Midbrain (tissue), 1 donor: ENCODE results near the gene MTAP.

Experiments used
- DNase-seq: peaks from one replicate; lab custom pipeline; 2025; lab: John Stamatoyannopoulos, UW

Gene MTAP

DNA sequence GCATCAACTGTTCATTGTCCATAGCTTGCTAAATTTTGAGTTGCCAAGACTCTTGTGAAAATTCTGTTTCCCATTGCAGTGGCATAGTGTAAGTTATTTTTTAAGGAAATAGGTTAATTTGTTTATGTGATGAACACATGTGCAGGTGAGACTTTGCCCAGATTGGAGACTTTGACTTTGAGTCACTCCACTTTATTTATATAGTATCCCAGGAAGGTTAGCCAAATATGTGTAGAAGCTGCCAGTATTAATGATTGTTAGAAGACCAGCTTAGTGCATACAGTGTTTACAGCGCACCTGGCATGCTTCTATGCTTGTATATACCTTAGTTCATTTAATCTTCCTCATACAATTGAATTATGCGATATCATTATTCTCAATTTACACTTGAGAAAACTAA lies 51.0 kb downstream of the MTAP start:
- DNase-seq: no peak

DNA sequence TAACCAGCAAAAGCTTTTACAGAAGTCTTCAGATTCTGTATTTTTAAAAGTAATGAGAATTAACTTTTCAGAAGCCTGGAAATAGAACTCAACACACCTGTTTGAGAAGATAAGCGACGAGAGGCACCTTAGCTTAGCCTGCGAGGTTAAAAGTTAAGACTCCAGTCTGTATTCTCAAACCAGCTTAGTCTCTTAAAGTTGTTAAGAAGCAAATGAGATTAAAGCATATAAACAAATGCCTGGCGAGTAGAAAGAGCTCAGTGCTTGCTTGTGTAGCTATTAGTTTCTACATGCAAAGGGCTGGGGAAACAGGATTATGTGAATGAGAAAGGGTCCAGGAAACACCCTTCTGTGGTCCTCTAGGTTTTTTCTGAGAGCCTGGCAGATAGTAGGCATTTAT lies 51.7 kb downstream of the MTAP start:
- no peak for DNase-seq

DNA sequence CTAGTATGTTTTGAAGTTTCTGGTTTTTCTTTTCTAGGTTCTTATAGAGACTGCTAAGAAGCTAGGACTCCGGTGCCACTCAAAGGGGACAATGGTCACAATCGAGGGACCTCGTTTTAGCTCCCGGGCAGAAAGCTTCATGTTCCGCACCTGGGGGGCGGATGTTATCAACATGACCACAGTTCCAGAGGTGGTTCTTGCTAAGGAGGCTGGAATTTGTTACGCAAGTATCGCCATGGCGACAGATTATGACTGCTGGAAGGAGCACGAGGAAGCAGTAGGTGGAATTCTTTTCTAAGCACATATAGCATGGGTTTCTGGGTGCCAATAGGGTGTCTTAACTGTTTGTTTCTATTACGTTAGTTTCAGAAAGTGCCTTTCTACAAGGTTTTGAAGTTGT lies 52.2 kb downstream of the MTAP start:
- DNase-seq: no peak

DNA sequence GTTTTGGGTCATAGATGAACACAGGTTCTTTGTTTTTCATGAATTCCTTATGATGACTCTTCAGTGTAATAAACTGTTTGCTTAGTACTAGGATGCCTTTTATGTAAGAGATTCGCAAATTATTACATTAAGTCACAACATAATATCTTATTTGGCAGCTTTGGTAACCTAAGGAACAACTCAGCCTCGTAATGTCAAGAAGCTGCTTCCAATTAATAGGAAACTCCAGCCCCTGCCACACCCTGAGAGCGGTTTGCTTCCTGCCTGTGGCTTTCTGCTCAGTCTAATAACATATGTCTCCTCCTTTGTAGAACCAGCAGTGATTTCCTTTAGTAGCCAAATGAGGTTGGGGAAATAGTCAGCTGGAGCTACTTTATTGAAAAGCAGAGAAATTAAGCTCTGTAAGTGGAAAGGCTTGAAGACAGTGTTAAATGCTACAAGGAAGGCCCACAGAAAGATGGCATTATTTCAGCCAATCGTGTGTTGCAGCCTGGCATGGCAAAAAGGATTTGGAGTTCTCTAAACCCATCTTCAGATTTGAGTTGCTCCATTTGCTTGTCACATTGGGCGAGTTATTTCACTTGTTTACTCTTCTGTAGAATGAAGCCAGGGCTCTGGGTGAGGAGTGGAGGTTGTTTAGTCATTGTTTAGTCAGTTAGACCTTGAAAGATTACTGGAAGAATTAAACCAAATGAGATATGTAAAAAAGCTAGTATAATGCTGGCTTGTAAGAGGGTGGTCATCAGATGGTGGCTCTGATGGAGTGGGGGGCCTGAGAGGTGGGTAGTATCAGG lies 54.1 kb downstream of the MTAP start:
- DNase-seq: no peak

DNA sequence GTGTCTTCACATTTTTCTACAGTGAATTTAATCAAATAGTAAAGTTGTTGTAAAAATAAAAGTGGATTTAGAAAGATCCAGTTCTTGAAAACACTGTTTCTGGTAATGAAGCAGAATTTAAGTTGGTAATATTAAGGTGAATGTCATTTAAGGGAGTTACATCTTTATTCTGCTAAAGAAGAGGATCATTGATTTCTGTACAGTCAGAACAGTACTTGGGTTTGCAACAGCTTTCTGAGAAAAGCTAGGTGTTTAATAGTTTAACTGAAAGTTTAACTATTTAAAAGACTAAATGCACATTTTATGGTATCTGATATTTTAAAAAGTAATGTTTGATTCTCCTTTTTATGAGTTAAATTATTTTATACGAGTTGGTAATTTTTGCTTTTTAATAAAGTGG lies 60.4 kb downstream of the MTAP start:
- DNase-seq: no peak

DNA sequence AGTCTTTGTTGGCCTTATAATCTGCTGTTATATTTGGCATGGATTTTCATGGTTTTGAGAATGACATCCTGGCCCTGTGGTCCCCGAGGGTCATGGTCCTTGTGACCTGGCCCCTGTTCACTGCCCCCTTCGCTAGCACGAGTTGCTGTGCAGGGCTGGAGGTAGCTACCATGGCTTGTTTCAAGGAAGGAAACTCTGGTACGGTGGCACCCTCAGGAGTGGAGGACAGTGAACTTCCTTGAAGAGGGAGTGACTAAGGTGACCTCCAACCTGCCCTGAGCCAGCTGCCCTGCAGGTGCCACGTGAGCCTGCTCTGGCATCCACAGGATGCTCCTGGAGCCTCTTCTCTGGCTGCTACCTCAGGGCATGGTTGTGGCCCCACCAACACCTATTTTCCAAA lies 62.1 kb downstream of the MTAP start:
- DNase-seq: no peak

DNA sequence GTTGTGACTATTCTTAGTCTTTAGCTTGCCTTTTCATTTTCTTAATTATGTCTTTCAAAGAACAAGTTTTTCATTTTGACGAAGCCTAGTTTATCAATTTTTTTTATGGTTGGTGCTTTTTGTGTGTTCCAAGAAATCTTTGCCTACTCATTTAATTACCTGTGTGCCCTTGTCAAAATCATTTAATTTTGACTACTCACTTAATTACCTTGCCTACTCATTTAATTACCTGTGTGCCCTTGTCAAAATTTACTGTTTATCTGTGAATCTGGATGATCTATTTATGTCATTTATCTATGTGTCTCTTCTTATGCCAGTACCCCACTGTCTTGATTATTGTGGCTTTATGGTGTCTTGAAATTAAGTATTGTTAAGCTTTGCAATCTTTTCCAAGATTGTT lies 63.9 kb downstream of the MTAP start:
- no peak for DNase-seq

DNA sequence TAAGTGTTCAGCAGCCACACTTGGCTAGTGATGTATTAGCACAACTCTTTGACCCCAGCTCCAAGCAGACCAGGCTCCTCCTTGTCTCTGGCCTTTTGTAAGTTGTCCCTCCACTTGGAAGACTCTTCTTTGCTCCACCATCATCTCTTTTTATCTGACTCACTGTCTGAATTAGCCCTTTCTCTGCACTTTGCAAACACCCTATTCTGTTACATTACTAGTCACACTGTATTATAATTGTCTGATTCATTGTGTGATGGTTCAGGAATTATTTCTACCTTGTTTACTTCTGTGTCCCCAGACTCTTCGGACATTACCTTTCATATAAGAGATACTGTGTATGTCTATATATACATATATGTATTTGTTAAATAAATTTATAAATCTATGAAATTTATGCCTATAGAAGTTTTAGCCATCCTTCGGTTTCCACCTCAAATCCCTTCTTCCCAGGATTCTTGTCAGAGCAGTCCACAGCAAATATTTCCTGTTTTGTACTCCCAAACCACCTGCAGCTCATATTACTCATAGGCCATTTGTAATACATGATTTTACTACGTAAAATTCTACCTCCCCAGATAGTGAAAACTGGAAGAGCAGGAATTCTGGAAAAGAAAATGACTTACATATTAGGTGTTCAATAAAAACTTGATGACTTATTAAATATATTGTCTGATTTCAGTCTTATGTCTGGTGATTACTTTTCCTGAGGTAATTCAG lies 69.0 kb downstream of the MTAP start:
- DNase-seq: no peak

DNA sequence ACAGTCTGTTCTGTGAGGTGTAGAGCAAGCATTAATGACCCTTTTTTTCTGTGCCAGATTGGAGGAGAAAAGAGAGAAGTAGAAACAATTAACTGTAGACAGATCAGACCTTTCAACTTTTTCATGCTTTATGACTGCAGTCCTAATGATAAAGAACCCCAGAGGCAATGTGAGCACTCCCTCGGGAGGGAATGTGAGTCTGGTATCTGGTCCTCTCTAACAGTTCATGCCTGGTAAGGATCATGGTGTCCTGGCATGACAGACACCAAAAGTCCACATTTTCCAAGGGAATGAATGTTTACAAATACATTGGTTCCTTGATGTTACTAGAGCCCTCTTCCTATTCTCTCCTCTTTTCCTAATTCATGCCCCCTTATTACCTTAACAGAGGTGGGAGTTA lies 70.3 kb downstream of the MTAP start:
- DNase-seq: no peak

DNA sequence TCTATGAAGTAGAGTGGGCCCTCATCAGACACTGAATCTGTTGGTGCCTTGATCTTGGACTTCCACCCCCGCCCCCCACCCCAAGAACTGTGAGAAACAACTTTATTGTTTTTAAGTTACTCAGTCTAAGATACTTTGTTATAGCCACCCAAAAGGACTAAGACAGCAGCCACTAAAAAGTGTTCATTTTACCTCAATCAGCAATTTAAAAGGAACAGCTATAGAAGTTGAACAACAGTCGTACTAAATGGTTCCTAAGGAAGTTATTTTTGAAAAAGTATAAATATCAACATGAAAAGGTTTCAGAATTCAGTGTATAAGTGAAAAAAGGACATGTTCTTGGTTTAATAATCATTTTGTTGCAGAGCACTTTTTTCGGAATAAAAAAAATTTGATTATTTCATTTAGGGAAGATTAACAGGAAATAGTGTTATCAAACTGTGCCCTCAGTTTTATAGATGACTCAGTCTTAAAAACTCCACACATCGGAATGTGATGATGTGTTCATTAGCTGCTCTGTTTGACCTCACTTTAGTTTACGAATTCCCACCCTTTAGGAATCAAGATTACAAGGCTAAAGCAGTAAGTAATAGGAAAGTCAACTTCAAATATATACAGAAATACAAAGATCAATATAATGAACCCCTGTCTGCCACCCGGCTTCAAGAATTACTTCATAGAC lies 71.2 kb downstream of the MTAP start:
- DNase-seq: no peak

DNA sequence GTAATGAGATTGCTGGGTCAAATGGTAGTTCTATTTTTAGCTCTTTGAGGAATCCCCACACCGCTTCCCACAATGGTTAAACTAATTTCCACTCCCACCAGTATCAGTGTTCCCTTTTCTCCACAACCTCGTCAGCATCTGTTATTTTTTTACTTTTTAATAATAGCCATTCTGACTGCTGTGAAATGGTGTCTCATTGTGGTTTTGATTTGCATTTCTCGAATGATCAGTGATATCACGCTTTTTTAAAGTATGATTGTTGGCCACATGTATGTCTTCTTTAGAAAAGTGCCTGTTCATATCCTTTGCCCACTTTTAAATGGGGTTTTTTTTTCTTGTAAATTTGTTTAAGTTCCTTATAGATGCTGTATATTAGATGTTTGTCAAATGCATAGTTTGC lies 73.5 kb downstream of the MTAP start:
- no peak for DNase-seq

DNA sequence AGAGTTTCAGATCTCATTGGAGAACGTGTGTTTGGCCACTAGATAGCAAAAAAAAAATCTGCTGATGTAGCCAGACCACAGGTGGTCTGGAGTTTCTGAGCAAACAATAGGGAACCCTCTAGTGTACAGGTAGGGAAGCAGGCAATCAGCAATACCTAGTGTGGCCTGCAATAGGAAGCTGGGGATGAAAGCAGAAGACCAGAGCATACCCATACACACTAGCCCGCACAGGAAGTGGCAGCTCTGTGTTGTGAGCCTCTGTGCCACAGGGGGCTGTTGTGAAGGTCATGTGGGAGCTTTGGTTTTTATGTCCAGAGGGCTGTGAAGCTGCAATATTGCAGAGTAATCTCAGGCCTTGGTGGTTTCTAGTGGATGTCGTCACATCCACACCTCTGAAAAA lies 81.2 kb downstream of the MTAP start:
- no peak for DNase-seq

DNA sequence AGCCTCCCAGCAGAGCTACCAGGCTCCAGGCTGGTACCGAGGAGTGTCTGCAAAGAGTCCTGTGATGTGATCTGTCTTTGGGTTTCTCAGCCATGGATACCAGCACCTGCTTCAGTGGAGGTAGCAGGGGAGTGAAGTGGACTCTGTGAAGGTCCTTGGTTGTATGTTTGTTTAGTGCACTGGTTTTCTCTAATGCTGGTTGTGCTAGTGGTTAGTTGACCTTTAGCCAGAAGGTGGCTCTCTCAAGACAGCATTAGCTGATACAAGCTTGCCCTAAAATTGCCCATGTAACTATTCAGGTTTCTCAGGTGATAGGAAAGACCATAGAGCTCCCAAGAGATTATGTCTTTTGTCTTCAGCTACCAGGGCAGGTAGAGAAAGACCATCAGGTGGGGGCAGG lies 87.2 kb downstream of the MTAP start:
- no peak for DNase-seq

DNA sequence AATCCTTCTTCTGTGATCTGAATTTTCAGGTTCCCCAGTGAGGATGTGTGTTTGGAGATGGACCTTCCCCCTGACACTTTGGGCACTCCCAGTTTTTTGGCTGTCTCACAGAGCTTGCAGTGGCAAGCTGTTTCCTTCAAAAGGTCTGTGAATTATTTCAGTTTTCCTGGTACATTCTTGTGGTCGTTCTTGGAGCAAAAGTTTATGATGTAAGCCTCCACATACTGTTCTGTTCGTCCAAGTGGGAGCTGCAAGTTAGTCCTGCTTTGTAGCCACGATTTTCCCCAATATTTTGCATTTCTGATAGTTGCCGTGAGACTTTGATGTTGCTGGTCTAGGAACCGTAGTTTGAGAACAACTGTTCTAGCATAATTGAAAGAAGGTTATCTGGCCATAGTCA lies 88.3 kb downstream of the MTAP start:
- DNase-seq: no peak

DNA sequence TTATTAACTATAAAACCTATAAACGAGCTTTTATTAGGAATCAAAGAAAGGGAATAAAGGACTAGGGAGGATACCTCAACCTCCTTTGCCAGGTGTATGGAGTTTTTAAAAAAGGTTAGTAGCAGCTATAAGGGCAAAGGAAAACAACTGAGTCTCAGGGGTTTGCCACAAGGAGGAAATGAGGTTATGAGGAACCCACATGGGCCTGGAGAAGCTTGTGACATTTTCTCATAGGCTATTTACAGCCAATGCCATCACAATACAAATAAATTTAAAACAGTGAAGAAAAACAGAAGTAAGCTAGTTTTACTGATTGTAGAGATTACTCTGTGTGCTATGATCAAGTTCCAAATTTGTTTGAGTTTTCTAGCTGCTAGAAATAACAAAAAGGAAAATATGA lies 99.1 kb downstream of the MTAP start:
- DNase-seq: no peak

DNA sequence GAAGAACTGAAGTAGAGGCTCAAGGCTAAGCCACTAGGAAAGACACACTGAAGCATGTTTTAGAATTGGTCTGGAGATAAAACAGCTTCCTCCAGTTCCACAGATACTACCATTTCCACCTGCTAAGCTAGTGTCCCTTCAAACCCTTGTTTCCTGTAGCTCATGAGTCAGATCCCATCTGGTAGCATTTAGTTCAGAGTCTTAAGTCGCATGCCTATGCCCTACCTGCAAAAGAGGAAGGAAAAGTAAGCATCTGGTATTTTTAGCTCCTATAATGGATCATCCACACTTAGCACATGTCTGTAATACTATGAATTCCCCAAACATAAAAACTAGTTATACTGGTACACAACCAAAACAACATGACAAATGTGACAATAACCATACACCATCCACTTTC lies 99.7 kb downstream of the MTAP start:
- no peak for DNase-seq

DNA sequence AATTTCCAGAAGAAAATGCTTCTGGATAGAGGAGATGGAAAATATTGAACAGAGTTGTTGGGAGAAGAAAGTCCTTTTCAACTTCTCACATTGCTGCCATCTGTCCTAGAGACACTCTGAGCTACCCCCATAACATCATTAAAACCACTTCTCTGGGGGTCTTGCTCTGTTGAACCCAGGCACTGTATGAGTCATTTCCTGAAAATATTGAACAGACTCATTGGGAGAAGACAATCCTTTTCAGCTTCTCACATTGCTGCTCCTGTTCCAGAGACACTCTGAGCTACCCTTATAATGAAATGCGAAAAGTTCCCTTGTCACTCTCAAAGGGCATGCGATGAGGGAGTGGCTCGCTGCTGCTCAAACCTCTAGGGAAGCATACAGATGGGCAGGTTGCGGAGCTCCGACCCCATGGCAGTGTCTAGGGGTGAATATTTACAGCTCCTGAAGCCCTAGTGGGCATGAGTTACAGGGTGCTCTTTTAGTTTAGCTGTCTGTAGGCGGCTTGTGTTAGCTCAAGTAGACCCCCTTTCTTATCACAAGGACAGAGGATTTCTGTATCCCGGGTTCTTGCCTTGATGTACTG lies 101.0 kb downstream of the MTAP start:
- no peak for DNase-seq

DNA sequence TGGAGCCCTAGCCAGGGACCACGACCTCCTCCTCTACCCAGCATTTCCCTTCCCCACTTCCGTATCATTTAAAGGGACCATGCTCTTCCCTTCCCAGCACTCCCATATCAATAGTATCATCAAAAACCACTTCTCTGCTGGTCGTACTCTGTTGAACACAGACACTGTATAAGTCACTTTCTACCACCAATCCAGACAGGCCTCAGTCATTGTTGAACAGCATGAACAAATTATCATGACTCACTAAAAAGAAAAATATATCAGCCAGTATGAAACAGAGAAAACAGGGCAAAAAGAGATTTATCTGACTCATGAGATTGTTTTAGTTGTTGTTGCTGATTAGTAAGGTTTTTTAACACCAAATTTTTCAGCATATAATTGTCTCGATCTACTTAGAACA lies 101.9 kb downstream of the MTAP start:
- DNase-seq: no peak

DNA sequence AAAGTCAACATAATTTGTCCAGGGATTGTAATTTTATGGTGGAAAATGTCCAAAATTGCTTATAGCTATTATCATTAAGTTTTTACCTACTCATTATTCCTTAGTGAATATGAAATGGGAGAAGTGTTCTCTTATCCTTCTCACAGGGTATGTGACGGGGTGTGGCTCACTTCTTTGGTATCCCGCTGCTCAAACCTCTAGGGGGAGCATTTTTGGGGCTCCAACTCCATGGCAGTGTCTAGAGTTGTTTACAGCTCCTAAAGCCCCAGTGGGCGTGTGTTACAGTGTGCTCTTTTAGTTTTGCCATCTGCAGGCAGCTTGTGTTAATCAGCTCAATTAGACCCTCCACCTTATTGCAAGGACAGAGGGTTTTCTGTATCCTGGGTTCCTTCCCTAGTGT lies 102.3 kb downstream of the MTAP start:
- no peak for DNase-seq

DNA sequence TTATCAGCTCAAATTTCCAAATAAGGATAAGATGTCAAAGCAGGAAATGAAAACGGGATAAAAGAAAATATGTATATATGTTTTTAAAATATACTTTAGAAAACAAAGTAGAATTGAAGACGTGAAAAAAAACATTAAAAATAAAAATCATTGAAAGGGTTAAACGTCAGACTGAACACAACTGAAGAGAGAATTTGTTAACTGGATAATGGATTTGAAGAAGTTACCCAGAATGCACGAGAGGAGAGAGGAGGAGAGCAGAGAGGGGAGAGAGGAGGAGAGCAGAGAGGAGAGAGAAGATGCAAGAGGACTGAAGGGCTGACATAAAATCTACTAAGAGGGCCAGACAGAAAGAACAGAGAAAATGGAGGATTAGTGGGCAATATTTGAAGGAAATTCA lies 103.8 kb downstream of the MTAP start:
- DNase-seq: no peak

DNA sequence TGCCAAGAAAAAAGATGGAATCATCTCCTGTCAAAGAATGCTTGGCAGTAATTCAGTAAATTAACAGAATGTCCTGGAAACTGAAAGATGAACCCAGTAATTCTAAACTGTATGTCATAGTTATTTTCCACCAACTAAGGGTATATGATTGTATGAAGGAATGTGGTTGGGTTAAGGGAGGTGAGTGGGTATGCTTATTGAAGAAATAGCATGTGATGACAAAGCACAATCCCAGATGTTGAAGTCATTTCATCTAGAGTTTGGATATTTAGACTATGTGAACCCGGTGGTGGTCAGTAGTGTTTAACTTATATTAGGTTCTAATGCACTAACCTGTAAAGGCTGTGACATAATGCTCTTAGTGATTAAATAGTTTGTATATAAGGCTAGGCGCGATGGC lies 104.4 kb downstream of the MTAP start:
- DNase-seq: no peak

DNA sequence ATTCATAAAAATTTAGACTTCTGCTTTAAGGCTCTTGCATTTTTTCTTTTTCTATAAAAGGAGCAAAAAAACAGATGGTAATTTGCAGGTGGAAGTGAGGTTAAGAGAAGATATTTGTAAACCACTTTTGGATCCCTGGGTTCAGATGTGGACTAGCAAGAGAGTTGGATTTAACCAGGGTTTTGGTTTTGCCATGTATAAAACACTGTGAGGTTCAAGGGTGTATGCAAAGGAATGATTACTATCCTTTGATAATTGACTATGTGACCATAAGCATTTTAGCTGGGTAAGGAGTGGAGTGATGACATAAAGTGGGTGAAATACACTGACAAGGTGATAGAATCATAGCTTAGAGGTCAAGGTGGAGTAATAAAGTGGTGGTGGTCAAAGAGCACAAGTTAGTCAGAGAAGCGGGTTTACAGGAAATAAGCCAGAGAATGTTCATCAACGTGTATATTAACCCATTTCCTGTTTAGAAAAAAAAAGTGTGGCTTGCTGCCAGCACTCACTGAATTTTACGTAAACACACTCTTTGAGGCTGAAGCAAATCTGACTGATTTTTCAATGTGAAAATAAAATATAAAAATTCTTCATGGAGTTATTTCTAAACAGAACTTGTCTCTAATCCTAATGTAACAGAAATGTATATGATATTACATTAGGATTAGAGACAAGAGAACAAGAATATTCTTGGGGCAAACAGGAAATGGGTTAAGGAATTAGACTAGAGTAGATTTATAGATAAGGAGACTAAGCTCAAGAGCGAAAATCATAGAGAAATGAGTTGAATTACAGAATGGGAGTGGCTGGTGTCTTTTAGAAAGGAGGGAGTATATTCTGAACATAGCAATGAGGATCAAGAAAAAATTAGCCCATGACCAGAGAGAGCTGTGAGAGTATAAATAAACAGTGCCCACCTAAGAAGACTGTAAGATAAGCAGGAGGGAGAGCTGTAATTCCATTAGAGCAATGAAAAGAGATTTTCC lies 117.2 kb downstream of the MTAP start:
- DNase-seq: no peak
